ENCODE data around the gene UBTF.

UBTF gene

GRCh38 chr17:44212507-44213402 lies 6.7 kb downstream of the UBTF start:
- no peak for ATAC-seq

GRCh38 chr17:44211281-44212265 lies 7.9 kb downstream of the UBTF start:
- no peak for ATAC-seq

- peak; percentile 91 to 93 for ATAC-seq
Observed at GRCh38 chr17:44210342-44211192, 8.9 kb downstream of the UBTF start.

- peak; percentile 83 for ATAC-seq
Observed at GRCh38 chr17:44209786-44210341, 9.6 kb downstream of the UBTF start.

GRCh38 chr17:44207743-44208142 lies 11.7 kb downstream of the UBTF start:
- ATAC-seq = no peak

GRCh38 chr17:44207319-44207718 lies 12.2 kb downstream of the UBTF start:
- no peak for ATAC-seq

GRCh38 chr17:44206825-44207155 lies 12.7 kb downstream of the UBTF start:
- ATAC-seq = no peak

GRCh38 chr17:44205962-44206824 lies 13.3 kb downstream of the UBTF start:
- no peak for ATAC-seq

GRCh38 chr17:44204441-44204882 lies 15.0 kb downstream of the UBTF start:
- no peak for ATAC-seq

GRCh38 chr17:44203731-44204440 lies 15.6 kb downstream of the UBTF start:
- no peak for ATAC-seq

- ATAC-seq = no peak
Observed at GRCh38 chr17:44202756-44203155, 16.7 kb downstream of the UBTF start.

- ATAC-seq = no peak
Observed at GRCh38 chr17:44200478-44201155, 18.9 kb downstream of the UBTF start.

- peak; percentile 84 for ATAC-seq
Observed at GRCh38 chr17:44199553-44200477, 19.7 kb downstream of the UBTF start, which contains the start of gene ATXN7L3. Gene ATXN7L3 (minus strand): TSS chr17:44199884. CDS start chr17:44198070, 1,814 bp downstream.

- ATAC-seq = peak; percentile 11 to 16
Observed at GRCh38 chr17:44198721-44199552, 20.5 kb downstream of the UBTF start.

- no peak for ATAC-seq
Observed at GRCh38 chr17:44197980-44198720, 21.3 kb downstream of the UBTF start.

GRCh38 chr17:44197107-44197506 lies 22.4 kb downstream of the UBTF start:
- ATAC-seq = no peak
